ENCODE measurements around the gene SLC17A3.

SLC17A3 gene

GRCh38 chr6:25832670-25833069 is 41.4 kb downstream of the SLC17A3 start:
- DNase-seq, result no peak

GRCh38 chr6:25832307-25832662 is 41.8 kb downstream of the SLC17A3 start:
- DNase-seq, result no peak

DNA sequence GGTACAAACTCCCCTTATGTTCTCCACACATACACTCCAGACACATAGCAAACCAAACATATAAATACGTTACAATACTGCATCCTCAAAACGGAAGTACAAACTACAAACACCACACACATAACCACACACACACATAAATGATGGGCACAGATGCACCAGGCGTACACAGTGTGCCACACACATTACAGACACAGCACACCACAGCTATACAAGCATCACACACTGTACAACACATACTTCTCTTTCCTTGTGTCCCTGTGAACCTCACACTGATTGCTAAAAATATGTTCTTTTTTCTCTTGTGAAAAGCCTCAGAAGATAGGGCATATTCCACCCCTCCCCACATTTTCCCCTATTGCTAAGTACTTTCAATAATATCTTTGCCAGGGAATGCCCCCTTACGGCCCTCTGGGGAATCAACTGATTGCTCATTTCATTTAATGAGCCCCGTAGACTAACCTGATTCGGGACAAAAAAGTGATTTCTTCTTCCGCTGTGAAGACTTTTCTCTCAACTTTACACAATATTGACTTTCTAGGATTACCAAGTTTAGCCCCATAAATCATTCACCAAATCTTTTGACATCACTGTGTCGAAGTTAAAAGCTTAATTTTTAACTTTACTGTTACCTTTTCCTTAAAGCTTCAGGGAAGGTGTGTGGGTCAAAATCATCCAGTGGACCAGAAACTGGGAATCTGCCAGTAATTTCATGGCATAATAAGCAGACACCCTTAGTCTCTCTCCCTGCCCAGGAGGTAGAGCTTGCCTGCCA is 42.3 kb downstream of the SLC17A3 start, which contains the start of gene SLC17A1:
Gene SLC17A1, minus strand, starts transcription at position 521 of the 775 bp plus-strand sequence. CDS start 1,495 bp downstream, outside the sequence.
- DNase-seq, result peak; percentile 53

DNA sequence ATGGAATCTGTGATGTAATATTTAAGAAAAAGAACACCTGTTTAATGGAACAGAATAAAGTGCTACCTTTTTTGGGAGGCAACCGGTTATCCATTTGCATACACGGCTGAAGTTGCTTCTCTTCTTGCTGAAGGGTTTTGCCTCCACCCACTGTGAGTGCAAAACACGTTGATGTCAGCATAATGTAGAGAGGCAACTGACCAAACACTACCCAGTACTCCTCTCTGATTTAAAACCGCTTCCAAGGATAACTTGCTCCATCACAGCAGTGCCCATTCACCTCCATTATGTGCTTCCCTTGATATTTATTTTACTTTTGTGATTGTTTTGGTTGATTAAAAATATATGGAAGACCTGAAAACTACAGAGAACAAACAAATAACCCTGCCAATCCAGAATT is 43.6 kb downstream of the SLC17A3 start:
- no peak for DNase-seq

DNA sequence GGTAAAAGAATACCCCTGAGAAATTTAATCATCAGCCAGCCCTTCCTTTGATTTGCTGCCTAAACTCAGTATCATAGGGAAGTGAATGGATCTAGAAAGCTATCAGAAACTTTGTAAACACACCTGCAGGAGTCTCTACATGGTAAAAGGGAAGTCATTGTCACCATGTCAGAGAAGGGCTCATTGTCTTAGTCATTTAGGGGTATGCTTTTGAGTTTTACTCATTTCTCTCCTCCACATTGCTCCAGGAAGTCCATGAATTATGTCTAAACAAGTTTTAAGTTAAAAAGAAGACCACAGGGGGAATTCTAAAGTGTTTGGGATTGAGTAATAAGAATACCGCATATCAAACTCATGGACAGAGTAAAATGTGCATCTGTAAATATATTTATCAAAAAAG is 44.7 kb downstream of the SLC17A3 start:
- DNase-seq, result no peak

GRCh38 chr6:25821341-25821740 is 52.7 kb downstream of the SLC17A3 start:
- no peak for DNase-seq

GRCh38 chr6:25816252-25816651 is 57.8 kb downstream of the SLC17A3 start:
- no peak for DNase-seq

DNA sequence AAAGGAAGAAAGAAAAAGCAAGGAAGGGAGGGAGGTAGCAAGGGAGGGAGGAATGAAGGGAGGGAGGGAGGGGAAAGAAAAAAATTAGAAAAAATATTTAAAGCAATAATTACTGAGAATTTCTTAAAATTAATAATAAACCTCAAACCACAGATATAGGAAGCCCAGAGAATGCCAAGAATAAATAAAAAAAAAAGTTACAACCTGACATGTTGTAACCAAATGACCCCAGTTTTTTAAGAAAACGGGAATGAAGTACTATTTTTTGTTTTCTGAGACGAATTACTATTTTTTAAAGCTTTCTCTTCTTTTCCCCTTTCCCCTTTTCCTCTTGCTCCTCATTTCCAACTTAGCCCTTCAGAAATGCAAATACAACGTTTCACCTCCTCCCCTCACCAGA is 58.8 kb downstream of the SLC17A3 start:
- DNase-seq, result no peak

DNA sequence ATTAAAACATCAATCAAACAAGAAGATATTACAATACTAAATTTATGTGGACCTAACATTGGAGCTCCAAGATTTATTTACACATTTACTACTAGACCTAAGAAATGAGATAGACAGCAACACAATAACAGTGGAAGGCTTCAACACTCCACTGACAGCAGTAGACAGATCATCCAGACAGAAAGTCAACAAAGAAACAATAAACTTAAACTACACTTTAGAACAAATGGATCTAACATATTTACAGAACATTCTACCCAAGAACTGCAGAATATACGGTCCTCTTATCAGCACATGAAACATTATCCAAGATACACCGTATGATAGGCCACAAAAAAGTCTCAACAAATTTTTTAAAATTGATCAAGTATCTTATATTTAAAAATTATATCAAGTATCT is 69.2 kb downstream of the SLC17A3 start:
- DNase-seq, result no peak

DNA sequence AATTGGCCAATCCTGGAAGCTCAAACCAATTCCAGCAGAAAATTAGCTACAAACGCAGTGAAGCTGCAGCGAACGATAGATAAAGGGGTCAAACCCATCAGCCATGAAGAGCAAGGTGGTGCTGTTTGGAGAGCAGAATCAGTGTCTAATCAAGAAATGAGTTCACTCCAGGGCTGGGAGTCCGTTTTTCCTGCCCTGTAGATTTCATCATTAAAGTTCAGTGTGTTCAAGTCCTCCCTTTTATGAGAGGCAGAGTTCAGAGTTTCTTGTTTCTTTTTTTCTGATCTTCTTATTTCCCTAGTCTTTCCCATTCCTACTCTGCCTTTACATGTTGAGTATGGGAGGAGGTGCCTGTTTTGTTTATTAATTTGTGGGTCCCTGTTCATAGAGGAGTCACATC is 72.6 kb downstream of the SLC17A3 start:
- no peak for DNase-seq
